Measurements from ENCODE around the gene MRFAP1L1. TPM values are rescaled to one million over a fixed set of nuclear protein-coding genes. Genes with fewer than 3 reads are reported as not detected.
"Not testable (repeated sequence)": the region's sequence is repeated elsewhere in the genome, so short reads cannot be mapped to it uniquely, and the experiment has no call there.

MRFAP1L1 gene
- total and polyA plus RNA-seq, 10 of the 15 experiments (the other 5 are each of a cell fraction or from before 2014, with no cell fraction given) = 30.6 to 85.1 (median 52.9) TPM

- TF ChIP-seq ZBTB11 (CRISPR knock-in tag; IDR thresholded peaks at IDR 0.05) = no peak
Observed at GRCh38 chr4:6758728-6759127, 49.1 kb upstream of the MRFAP1L1 start (continued).

DNA sequence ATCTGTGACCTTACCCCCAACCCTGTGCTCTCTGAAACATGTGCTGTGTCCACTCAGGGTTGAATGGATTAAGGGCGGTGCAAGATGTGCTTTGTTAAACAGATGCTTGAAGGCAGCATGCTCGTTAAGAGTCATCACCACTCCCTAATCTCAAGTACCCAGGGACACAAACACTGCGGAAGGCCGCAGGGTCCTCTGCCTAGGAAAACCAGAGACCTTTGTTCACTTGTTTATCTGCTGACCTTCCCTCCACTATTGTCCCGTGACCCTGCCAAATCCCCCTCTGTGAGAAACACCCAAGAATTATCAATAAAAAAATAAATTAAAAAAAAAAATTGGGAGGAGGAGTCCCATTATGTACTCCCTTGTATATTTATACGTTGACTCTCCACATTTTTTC, 46.7 kb upstream of the MRFAP1L1 start:
- H3K36me3 ChIP-seq (ENCODE audit: control insufficient read depth in 2 of 2, insufficient read depth in 2 of 2, low read length in 1 of 2); BruUV-seq (replicated peaks); CTCF ChIA-PET; in situ Hi-C loops (cut with MboI); DNase-seq (ENCODE audit: low read depth, low spot score); SMC1A ChIA-PET (ENCODE audit: uncharacterized antibody, unreplicated experiment); intact Hi-C loops (cut with micrococcal nuclease; ENCODE audit: unreplicated experiment); H4K20me1 ChIP-seq (ENCODE audit: control insufficient read depth, insufficient read depth); H3K27me3 ChIP-seq (replicated peaks in 1 of 2; ENCODE audit: control insufficient read depth in 2 of 2, insufficient read depth in 2 of 2, low read length in 1 of 2); FAIRE-seq; ATAC-seq; H2AFZ ChIP-seq (ENCODE audit: control insufficient read depth, low read depth, low read length); H3K4me2 ChIP-seq (ENCODE audit: control insufficient read depth, insufficient read depth); H3K27ac ChIP-seq (ENCODE audit: control insufficient read depth, insufficient read depth); RAD21 ChIA-PET (ENCODE audit: unreplicated experiment); POLR2A ChIA-PET; H3K79me2 ChIP-seq (ENCODE audit: control insufficient read depth, insufficient read depth, low read length); H3K9me3 ChIP-seq (replicated peaks; ENCODE audit: control insufficient read depth, insufficient read depth, low read length); H3K9ac ChIP-seq (ENCODE audit: control insufficient read depth, insufficient read depth, low read length); H3K4me1 ChIP-seq (ENCODE audit: control insufficient read depth, insufficient read depth, low read length); H3K4me3 ChIP-seq: not testable (repeated sequence)
- WGBS (ENCODE audit: insufficient coverage, insufficient replicate concordance, low lambda C conversion rate, missing lambda C conversion rate) = 85% methylated on average over 1 of the region's 6 CpGs

Data from GM12878 (cell line).